IMR-90 (cell line): ENCODE results near the gene FNBP1. TPM values are rescaled to one million over a fixed set of nuclear protein-coding genes. Genes with fewer than 3 reads are reported as not detected.

ENCODE experiments used
- ATAC-seq: fragments of 200-7000 bp; cut with Tn5 transposase; 2 replicates; pipeline ENCODE4 v1.9.1; 2020; ENCODE audit warnings: low read depth, mild to moderate bottlenecking, moderate library complexity
- BruUV-seq: library from RNA; stranded (reverse); fragments of 400-500 nt; replicated peaks from 2 replicates; lab custom pipeline; 2021; lab: Mats Ljungman, UMichigan
- CTCF ChIA-PET: fragments of 300-600 bp; formaldehyde crosslinking; extraction: SDS; loops from one replicate; lab custom pipeline; 2021; ENCODE audit warnings: antibody characterized with exemption; lab: Yijun Ruan, JAX
- POLR2A ChIA-PET: fragments of 300-600 bp; sonication (Branson Sonifier 250); formaldehyde crosslinking; loops from one replicate; lab custom pipeline; 2022; ENCODE audit warnings: antibody characterized with exemption; ENCODE audit not compliant: unreplicated experiment; lab: Charles Lee
- DNase-seq: peaks from one replicate; pipeline ENCODE4 v3.0.0; 2013
- H2AFZ ChIP-seq: replicated peaks from 2 replicates; pipeline ENCODE3; 2013; ENCODE audit warnings: low read length, mild to moderate bottlenecking; ENCODE audit not compliant: poor library complexity
- H2AK5ac ChIP-seq: 2 replicates; pipeline ENCODE4 v1.6.1; 2013; ENCODE audit warnings: low read depth, low read length, inconsistent platforms
- H2AK9ac ChIP-seq: replicated peaks from 2 replicates; pipeline ENCODE3; 2013; ENCODE audit warnings: mild to moderate bottlenecking, low read depth, low read length, moderate library complexity; ENCODE audit not compliant: poor library complexity
- H2BK120ac ChIP-seq: 2 replicates; pipeline ENCODE4 v1.6.1; 2013; ENCODE audit warnings: low read depth, low read length, inconsistent platforms
- H2BK15ac ChIP-seq: 3 replicates; pipeline ENCODE4 v1.6.1; 2013; ENCODE audit warnings: low read depth, low read length, inconsistent platforms
- H2BK20ac ChIP-seq: 2 replicates; pipeline ENCODE4 v1.6.1; 2013; ENCODE audit warnings: low read depth, mild to moderate bottlenecking, inconsistent platforms, low read length, moderate library complexity
- H2BK5ac ChIP-seq: 2 replicates; pipeline ENCODE4 v1.6.1; 2013; ENCODE audit warnings: mild to moderate bottlenecking, low read depth, low read length, inconsistent platforms; ENCODE audit not compliant: poor library complexity, severe bottlenecking
- H3K14ac ChIP-seq: replicated peaks from 2 replicates; pipeline ENCODE4 v1.6.1; 2013; ENCODE audit warnings: low read depth, low read length, inconsistent platforms
- H3K18ac ChIP-seq: 2 replicates; pipeline ENCODE4 v1.6.1; 2013; ENCODE audit warnings: low read depth, low read length, control low read depth
- H3K23ac ChIP-seq: 2 replicates; pipeline ENCODE4 v1.6.1; 2013; ENCODE audit warnings: low read depth, low read length, inconsistent platforms
- H3K27ac ChIP-seq: 2 replicates; pipeline ENCODE4 v1.5.1; 2013; ENCODE audit warnings: mild to moderate bottlenecking, control low read depth, low read length; ENCODE audit not compliant: insufficient read depth
- H3K27me3 ChIP-seq: 2 replicates; pipeline ENCODE4 v1.6.1; 2013; ENCODE audit warnings: low read length; ENCODE audit not compliant: control insufficient read depth, insufficient read depth
- H3K36me3 ChIP-seq: 2 replicates; pipeline ENCODE4 v1.6.1; 2013; ENCODE audit warnings: low read length, mixed read lengths; ENCODE audit not compliant: control insufficient read depth, insufficient read depth
- H3K4ac ChIP-seq: 2 replicates; pipeline ENCODE4 v1.6.1; 2013; ENCODE audit warnings: low read depth, low read length, inconsistent platforms
- H3K4me1 ChIP-seq: 2 replicates; pipeline ENCODE4 v1.6.1; 2013; ENCODE audit warnings: low read length, mixed read lengths; ENCODE audit not compliant: control insufficient read depth, insufficient read depth
- H3K4me2 ChIP-seq: 2 replicates; pipeline ENCODE4 v1.6.1; 2013; ENCODE audit warnings: low read depth, mild to moderate bottlenecking, control low read depth, low read length, moderate library complexity
- H3K4me3 ChIP-seq: 2 replicates; pipeline ENCODE4 v1.5.1; 2013; ENCODE audit warnings: low read depth, mild to moderate bottlenecking, control low read depth, low read length, moderate library complexity; ENCODE audit not compliant: insufficient read depth
- H3K56ac ChIP-seq: 2 replicates; pipeline ENCODE4 v1.6.1; 2013; ENCODE audit warnings: low read length, inconsistent platforms; ENCODE audit not compliant: insufficient read depth; ENCODE audit errors: extremely low read depth
- H3K79me1 ChIP-seq, 2 experiments: 2 replicates each; pipeline ENCODE4 v1.6.1; 2013; ENCODE audit warnings: low read length in 2 of 2, inconsistent platforms in 1 of 2, low read depth in 1 of 2
- H3K9ac ChIP-seq: 2 replicates; pipeline ENCODE4 v1.6.1; 2013; ENCODE audit warnings: low read depth, low read length, control low read depth
- H3K9me1 ChIP-seq: 2 replicates; pipeline ENCODE4 v1.6.1; 2013; ENCODE audit warnings: low read length, inconsistent platforms; ENCODE audit not compliant: insufficient read depth
- H3K9me3 ChIP-seq: 2 replicates; pipeline ENCODE4 v1.6.1; 2013; ENCODE audit warnings: low read length; ENCODE audit not compliant: control insufficient read depth, insufficient read depth
- H4K20me1 ChIP-seq: 2 replicates; pipeline ENCODE4 v1.6.1; 2013; ENCODE audit warnings: low read length, inconsistent platforms; ENCODE audit not compliant: insufficient read depth
- H4K5ac ChIP-seq: 2 replicates; pipeline ENCODE4 v1.6.1; 2013; ENCODE audit warnings: mild to moderate bottlenecking, low read depth, low read length, control low read depth
- H4K8ac ChIP-seq, 2 experiments: 2 replicates each; pipeline ENCODE4 v1.6.1; 2013; ENCODE audit warnings: low read depth in 2 of 2, low read length in 2 of 2, control low read depth in 1 of 2, inconsistent platforms in 1 of 2
- H4K91ac ChIP-seq: 2 replicates; pipeline ENCODE4 v1.6.1; 2013; ENCODE audit warnings: low read depth, low read length, inconsistent platforms; ENCODE audit not compliant: insufficient read depth
- BHLHE40 ChIP-seq: fragments of 150-350 bp; IDR thresholded peaks from 2 replicates; pipeline ENCODE4 v1.6.1; 2016; ENCODE audit warnings: mild to moderate bottlenecking, low read depth, low read length
- CEBPB ChIP-seq: IDR thresholded peaks from 2 replicates; pipeline ENCODE4 v1.6.1; 2012; ENCODE audit warnings: low read depth, low read length, improper control_type of control experiment
- CHD1 ChIP-seq: IDR thresholded peaks from 2 replicates; pipeline ENCODE4 v1.6.1; 2012; ENCODE audit warnings: low read depth, low read length, improper control_type of control experiment
- FOS ChIP-seq: fragments of 150-350 bp; IDR thresholded peaks from 2 replicates; pipeline ENCODE4 v1.6.1; 2016; ENCODE audit warnings: low read depth, low read length
- MXI1 ChIP-seq: IDR thresholded peaks from 2 replicates; pipeline ENCODE4 v1.6.1; 2012; ENCODE audit warnings: low read depth, mild to moderate bottlenecking, low read length, moderate library complexity, borderline replicate concordance
- NFE2L2 ChIP-seq: fragments of 150-350 bp; IDR thresholded peaks from 2 replicates; pipeline ENCODE4 v1.6.1; 2016; ENCODE audit warnings: low read depth, mild to moderate bottlenecking, low read length
- POLR2A ChIP-seq: IDR thresholded peaks from 2 replicates; pipeline ENCODE4 v1.6.1; 2012; ENCODE audit warnings: mild to moderate bottlenecking, low read depth, low read length
- RAD21 ChIP-seq: IDR thresholded peaks from 2 replicates; pipeline ENCODE4 v1.6.1; 2012; ENCODE audit warnings: low read length, improper control_type of control experiment
- RCOR1 ChIP-seq: IDR thresholded peaks from 2 replicates; pipeline ENCODE4 v1.6.1; 2012; ENCODE audit warnings: mild to moderate bottlenecking, low read length, improper control_type of control experiment; ENCODE audit not compliant: insufficient replicate concordance
- SMC3 ChIP-seq: fragments of 150-350 bp; IDR thresholded peaks from 2 replicates; pipeline ENCODE4 v1.6.1; 2016; ENCODE audit warnings: low read depth, mild to moderate bottlenecking, antibody characterized with exemption, low read length, moderate library complexity
- WGBS, 2 experiments: methylation state at CpG; one replicate each; pipeline versions ENCODE4 v1.1.5 to v1.1.7; 2013; ENCODE audit warnings: missing lambda C conversion rate in 2 of 2; ENCODE audit not compliant: insufficient read length in 1 of 2; ENCODE audit errors: extremely low coverage in 2 of 2; 5-methylcytosine and 5-hydroxymethylcytosine counted together
- dilution Hi-C: fragments of 300-500 bp; cut with HindIII; formaldehyde crosslinking; loops from one replicate; pipeline ENCODE4 v1.14.3; 2018; ENCODE audit warnings: low sequenced_read_pairs; ENCODE audit not compliant: unreplicated experiment
- in situ Hi-C: fragments of 300-500 bp; cut with MboI; formaldehyde crosslinking; loops from 3 replicates; pipeline ENCODE4 v1.14.3; 2019; ENCODE audit warnings: low sequenced_read_pairs, inconsistent platforms, mixed read lengths
- intact Hi-C: fragments of 100-400 bp; cut with micrococcal nuclease; formaldehyde crosslinking; loops from 2 replicates; pipeline ENCODE4 v1.10.0; 2022
- polyA plus RNA-seq, 3 experiments: library from polyadenylated mRNA; depleted of rRNA; stranded (reverse); fragments of >200 nt; gene quantifications; 2 replicates each; pipeline ENCODE4 v1.2.3, GENCODE V29; 2012; ENCODE audit warnings: low replicate concordance in 1 of 3
- total RNA-seq: library from RNA; depleted of rRNA; stranded (reverse); fragments of >200 nt; gene quantifications from 2 replicates; pipeline ENCODE4 v1.2.3, GENCODE V29; 2012
- TF ChIP-seq, protein P1 (sequence below): fragments of 150-350 bp; IDR thresholded peaks from 2 replicates; pipeline ENCODE4 v1.6.1; 2016; ENCODE audit warnings: low read depth, mild to moderate bottlenecking, low read length, moderate library complexity, borderline replicate concordance
- TF ChIP-seq, protein P2 (sequence below): fragments of 150-350 bp; IDR thresholded peaks from 2 replicates; pipeline ENCODE4 v1.6.1; 2017; ENCODE audit warnings: mild to moderate bottlenecking, antibody characterized with exemption, low read length, low read depth

The FNBP1 gene
- total and polyA plus RNA-seq, 2 of the 4 experiments (the other 2 are of a cell fraction), result 10.3 to 15.4 TPM

DNA sequence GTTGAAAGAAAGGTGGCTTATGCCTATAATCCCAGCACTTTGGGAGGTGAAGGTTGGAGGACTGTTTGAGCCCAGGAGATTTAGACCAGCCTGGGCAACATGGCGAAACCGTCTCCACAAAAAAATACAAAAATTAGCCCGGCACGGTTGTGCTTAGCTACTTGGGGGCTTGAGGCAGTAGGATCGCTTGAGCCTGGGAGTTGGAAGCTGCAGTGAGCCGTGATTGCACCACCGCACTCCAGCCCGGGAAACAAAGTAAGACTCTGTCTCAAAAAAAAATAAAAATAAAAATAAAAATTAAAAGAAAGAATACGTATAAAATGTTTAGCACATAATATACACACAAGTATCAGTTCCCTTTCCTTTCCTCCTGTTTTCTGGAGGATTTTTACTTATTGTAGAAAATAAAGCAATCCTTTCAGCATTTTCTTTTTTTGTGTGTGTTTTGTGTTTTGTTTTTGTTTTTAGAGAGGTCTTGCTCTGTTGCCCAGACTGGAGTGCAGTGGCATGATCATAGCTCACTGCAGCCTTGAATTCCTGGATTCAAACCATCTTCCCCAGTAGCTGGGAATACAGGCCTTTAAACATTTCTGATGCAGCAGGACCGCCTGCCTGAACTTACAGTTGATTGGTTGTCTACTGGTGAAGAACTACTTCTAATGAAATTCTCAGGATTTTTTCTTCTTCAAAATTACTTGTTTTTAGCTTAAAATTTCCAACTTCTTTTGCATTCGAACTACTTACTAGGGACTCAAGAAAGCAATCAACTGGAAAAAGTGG lies 6.6 kb upstream of the FNBP1 start:
- Histone ChIP-seq H4K91ac (no peak overlapping the region), H3K4me3 (no peak overlapping the region), H3K18ac (no peak overlapping the region), H3K36me3 (no peaks in the 10 kb centered on the region), H3K9me1 (0 out of 2 replicates have a peak, but pooled peaks cover 2% of the 10 kb centered on the region), H3K4me1 (no peaks in the 10 kb centered on the region), H3K9ac (no peak overlapping the region), H4K5ac (no peak overlapping the region), H3K56ac (no peak overlapping the region), H2BK15ac (no peak overlapping the region), H4K8ac (no peak overlapping the region), H3K9me3 (no peaks in the 10 kb centered on the region), H2BK20ac (no peak overlapping the region), H2AFZ (no peak overlapping the region), H3K79me1 (peaks cover 14 to 34% of the 10 kb centered on the region in 2 experiments), H4K20me1 (no peaks in the 10 kb centered on the region), H3K4ac (no peak overlapping the region), H3K27ac (no peak overlapping the region), H3K14ac (no peak overlapping the region), H2BK5ac (no peak overlapping the region), H3K27me3 (no peaks in the 10 kb centered on the region), H3K23ac (no peak overlapping the region), H2AK9ac (no peak overlapping the region), H3K4me2 (no peak overlapping the region), H2BK120ac (no peak overlapping the region), H2AK5ac (no peak overlapping the region)
- dilution Hi-C loops (no loop called here), intact Hi-C loops (no loop called here), in situ Hi-C loops (loop anchor here (25.0 kb wide), 1 partner anchor 162 kb away; no protein-coding TSS in a partner anchor)
- CTCF ChIA-PET, result interaction anchor here (0.6 kb wide), 1 partner anchor 201 kb away, joined by 4 read pairs; no protein-coding TSS in a partner anchor
- no peak for ATAC-seq
- POLR2A ChIA-PET, result no interaction called here
- no TSS peak for BruUV-seq
- TF ChIP-seq POLR2A, result no peak
- TF ChIP-seq CEBPB, result no peak
- TF ChIP-seq BHLHE40, result no peak
- no peak for TF ChIP-seq FOS
- no peak for TF ChIP-seq NFE2L2
- no peak for TF ChIP-seq CHD1
- no peak for TF ChIP-seq MXI1
- no peak for TF ChIP-seq RCOR1
- TF ChIP-seq RAD21, result no peak
- TF ChIP-seq SMC3, result no peak
- TF ChIP-seq, protein P1, sequence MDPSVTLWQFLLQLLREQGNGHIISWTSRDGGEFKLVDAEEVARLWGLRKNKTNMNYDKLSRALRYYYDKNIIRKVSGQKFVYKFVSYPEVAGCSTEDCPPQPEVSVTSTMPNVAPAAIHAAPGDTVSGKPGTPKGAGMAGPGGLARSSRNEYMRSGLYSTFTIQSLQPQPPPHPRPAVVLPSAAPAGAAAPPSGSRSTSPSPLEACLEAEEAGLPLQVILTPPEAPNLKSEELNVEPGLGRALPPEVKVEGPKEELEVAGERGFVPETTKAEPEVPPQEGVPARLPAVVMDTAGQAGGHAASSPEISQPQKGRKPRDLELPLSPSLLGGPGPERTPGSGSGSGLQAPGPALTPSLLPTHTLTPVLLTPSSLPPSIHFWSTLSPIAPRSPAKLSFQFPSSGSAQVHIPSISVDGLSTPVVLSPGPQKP, result no peak
- TF ChIP-seq, protein P2, sequence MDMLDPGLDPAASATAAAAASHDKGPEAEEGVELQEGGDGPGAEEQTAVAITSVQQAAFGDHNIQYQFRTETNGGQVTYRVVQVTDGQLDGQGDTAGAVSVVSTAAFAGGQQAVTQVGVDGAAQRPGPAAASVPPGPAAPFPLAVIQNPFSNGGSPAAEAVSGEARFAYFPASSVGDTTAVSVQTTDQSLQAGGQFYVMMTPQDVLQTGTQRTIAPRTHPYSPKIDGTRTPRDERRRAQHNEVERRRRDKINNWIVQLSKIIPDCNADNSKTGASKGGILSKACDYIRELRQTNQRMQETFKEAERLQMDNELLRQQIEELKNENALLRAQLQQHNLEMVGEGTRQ, result no peak
- DNase-seq, result no peak
- no CpG with 5 or more reads among the region's 11 CpGs for WGBS, 2 experiments
